ENCODE measurements around the gene AMH. TPM values are rescaled to one million over a fixed set of nuclear protein-coding genes. Genes with fewer than 3 reads are reported as not detected.
"Not testable (repeated sequence)": the region's sequence is repeated elsewhere in the genome, so short reads cannot be mapped to it uniquely, and the experiment has no call there.

Gene AMH
- polyA plus RNA-seq (2013) = 2.4 and 2.8 TPM in 2 replicates

DNA sequence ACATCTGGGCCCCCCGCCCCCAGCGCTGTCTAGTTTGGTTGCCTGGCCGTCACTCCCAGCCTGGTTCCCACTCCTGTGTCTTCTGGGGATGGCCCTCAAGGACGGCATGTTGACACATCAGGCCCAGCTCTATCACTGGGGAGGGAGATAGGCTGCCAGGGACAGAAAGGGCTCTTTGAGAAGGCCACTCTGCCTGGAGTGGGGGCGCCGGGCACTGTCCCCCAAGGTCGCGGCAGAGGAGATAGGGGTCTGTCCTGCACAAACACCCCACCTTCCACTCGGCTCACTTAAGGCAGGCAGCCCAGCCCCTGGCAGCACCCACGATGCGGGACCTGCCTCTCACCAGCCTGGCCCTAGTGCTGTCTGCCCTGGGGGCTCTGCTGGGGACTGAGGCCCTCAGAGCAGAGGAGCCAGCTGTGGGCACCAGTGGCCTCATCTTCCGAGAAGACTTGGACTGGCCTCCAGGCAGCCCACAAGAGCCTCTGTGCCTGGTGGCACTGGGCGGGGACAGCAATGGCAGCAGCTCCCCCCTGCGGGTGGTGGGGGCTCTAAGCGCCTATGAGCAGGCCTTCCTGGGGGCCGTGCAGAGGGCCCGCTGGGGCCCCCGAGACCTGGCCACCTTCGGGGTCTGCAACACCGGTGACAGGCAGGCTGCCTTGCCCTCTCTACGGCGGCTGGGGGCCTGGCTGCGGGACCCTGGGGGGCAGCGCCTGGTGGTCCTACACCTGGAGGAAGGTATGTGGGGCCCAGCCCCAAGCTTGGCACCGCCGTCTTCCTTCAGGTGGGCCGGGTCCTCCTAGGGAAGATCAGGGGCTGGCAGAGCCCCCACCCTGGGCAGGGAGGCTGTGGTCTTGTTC lies at the start of gene AMH:
Gene AMH (plus strand): TSS at position 314 of the 857 bp plus-strand sequence. CDS start 10 bp downstream, at position 324.
- H3K4me3 ChIP-seq (ENCODE audit: low read depth, low read length) = no peak within 1 kb of the TSS
- H2BK5ac ChIP-seq (ENCODE audit: low read depth, low read length, poor library complexity) = no peak within 1 kb of the TSS
- no peaks in the 10 kb centered on the region for H3K79me2 ChIP-seq (ENCODE audit: control insufficient read depth, insufficient read depth, low read length, poor library complexity)
- H3K36me3 ChIP-seq (ENCODE audit: control insufficient read depth in 1 of 2, insufficient read depth in 2 of 2, low read length in 2 of 2) = peaks cover 47 to 51% of the 10 kb centered on the region in 2 experiments
- H2AFZ ChIP-seq (ENCODE audit: insufficient read depth, low read length, poor library complexity) = no peak within 1 kb of the TSS
- H3K79me1 ChIP-seq (ENCODE audit: low read length) = no peaks in the 10 kb centered on the region
- no peak within 1 kb of the TSS for H4K91ac ChIP-seq (ENCODE audit: low read depth, low read length)
- no peak within 1 kb of the TSS for H4K12ac ChIP-seq (ENCODE audit: low read depth, low read length)
- WGBS (ENCODE audit: extremely low coverage, insufficient coverage, insufficient read length) = no CpG with 5 or more reads among the region's 27 CpGs
- H3K23ac ChIP-seq (ENCODE audit: low read length) = no peak within 1 kb of the TSS
- no peak within 1 kb of the TSS for H3K9ac ChIP-seq (ENCODE audit: low read length)
- no peak within 1 kb of the TSS for H3K27ac ChIP-seq (ENCODE audit: low read depth, low read length)
- no peak within 1 kb of the TSS for H2BK120ac ChIP-seq (ENCODE audit: insufficient read depth, low read length, poor library complexity)
- H3K18ac ChIP-seq (ENCODE audit: low read length) = no peak within 1 kb of the TSS
- no peak within 1 kb of the TSS for H2AK5ac ChIP-seq (ENCODE audit: low read length)
- H3K4me2 ChIP-seq (ENCODE audit: low read length) = no peak within 1 kb of the TSS
- peaks cover 6 to 9% of the 10 kb centered on the region in 2 experiments for H3K4me1 ChIP-seq (ENCODE audit: control insufficient read depth in 1 of 2, insufficient read depth in 2 of 2, low read length in 2 of 2)
- no peak within 1 kb of the TSS for H2BK12ac ChIP-seq (ENCODE audit: low read length)
- H3K9me3 ChIP-seq (ENCODE audit: insufficient read depth, low read depth, low read length) = peaks cover 5% of the 10 kb centered on the region
- peak in 1 of 2 donors; percentile 47 for DNase-seq
- no peak within 1 kb of the TSS for H3K4ac ChIP-seq (ENCODE audit: low read depth, low read length)
- H3K27me3 ChIP-seq (ENCODE audit: insufficient read depth, low read length) = peaks cover 4% of the 10 kb centered on the region
- no peak within 1 kb of the TSS for H3K14ac ChIP-seq (ENCODE audit: low read length)
- no peak within 1 kb of the TSS for H4K8ac ChIP-seq (ENCODE audit: low read depth, low read length)

DNA sequence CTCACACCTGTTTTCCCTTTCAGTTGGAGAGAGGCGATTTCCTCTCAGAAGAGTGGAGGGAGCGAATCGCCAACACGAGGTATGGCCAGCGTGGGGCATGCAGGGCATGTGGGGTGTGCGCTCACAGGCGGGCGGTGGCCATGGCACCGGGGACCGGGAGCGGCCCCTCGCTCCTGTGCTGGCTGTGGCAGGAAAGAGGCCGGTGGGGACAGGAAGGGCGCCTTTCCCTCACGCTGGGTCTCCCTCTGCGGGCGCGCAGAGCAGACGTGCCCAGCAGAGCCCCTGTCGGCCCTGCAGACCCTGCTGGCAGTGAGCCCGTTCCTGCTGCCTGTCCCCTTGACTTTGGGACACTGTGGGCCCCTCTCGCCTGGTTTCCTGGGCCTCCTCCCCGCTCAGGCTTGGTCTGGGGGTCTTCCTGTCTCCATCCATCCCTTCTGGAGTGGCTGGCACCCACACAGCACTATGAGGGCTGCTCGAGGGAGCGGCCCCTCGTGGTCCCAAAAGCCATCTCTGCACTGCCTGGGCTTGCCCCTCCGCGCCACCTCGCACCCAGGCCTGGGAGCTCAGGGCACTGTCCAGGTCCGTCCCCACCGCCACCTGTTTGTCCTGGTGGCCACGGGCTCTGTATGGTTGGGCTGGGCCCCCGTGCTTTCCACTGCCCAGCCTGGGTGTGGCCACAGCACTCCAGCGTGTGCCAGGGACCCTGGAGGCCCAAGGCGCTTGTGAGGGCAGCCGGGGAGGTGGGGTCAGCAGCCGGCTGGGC lies 49.1 kb upstream of the AMH start:
- Histone ChIP-seq H2BK5ac (ENCODE audit: low read depth, low read length, poor library complexity) (no peak overlapping the region), H4K12ac (ENCODE audit: low read depth, low read length) (no peak overlapping the region), H3K9me3 (ENCODE audit: insufficient read depth, low read depth, low read length) (peaks cover 12% of the 10 kb centered on the region), H3K27me3 (ENCODE audit: insufficient read depth, low read length) (no peaks in the 10 kb centered on the region), H2AK5ac (ENCODE audit: low read length) (no peak overlapping the region), H3K79me1 (ENCODE audit: low read length) (no peaks in the 10 kb centered on the region), H3K14ac (ENCODE audit: low read length) (no peak overlapping the region), H2AFZ (ENCODE audit: insufficient read depth, low read length, poor library complexity) (no peak overlapping the region), H3K9ac (ENCODE audit: low read length) (no peak overlapping the region), H3K4me1 (ENCODE audit: control insufficient read depth in 1 of 2, insufficient read depth in 2 of 2, low read length in 2 of 2) (no peaks in the 10 kb centered on the region), H4K8ac (ENCODE audit: low read depth, low read length) (no peak overlapping the region), H3K23ac (ENCODE audit: low read length) (no peak overlapping the region), H3K4me2 (ENCODE audit: low read length) (no peak overlapping the region), H3K27ac (ENCODE audit: low read depth, low read length) (no peak overlapping the region), H3K36me3 (ENCODE audit: control insufficient read depth in 1 of 2, insufficient read depth in 2 of 2, low read length in 2 of 2) (peaks cover 48 to 56% of the 10 kb centered on the region in 2 experiments), H4K91ac (ENCODE audit: low read depth, low read length) (no peak overlapping the region), H3K4me3 (ENCODE audit: low read depth, low read length) (no peak overlapping the region), H2BK12ac (ENCODE audit: low read length) (no peak overlapping the region), H3K18ac (ENCODE audit: low read length) (no peak overlapping the region), H2BK120ac (ENCODE audit: insufficient read depth, low read length, poor library complexity) (no peak overlapping the region), H3K79me2 (ENCODE audit: control insufficient read depth, insufficient read depth, low read length, poor library complexity) (no peaks in the 10 kb centered on the region), H3K4ac (ENCODE audit: low read depth, low read length) (no peak overlapping the region)
- no peak for DNase-seq
- no CpG with 5 or more reads among the region's 37 CpGs for WGBS (ENCODE audit: extremely low coverage, insufficient coverage, insufficient read length)

DNA sequence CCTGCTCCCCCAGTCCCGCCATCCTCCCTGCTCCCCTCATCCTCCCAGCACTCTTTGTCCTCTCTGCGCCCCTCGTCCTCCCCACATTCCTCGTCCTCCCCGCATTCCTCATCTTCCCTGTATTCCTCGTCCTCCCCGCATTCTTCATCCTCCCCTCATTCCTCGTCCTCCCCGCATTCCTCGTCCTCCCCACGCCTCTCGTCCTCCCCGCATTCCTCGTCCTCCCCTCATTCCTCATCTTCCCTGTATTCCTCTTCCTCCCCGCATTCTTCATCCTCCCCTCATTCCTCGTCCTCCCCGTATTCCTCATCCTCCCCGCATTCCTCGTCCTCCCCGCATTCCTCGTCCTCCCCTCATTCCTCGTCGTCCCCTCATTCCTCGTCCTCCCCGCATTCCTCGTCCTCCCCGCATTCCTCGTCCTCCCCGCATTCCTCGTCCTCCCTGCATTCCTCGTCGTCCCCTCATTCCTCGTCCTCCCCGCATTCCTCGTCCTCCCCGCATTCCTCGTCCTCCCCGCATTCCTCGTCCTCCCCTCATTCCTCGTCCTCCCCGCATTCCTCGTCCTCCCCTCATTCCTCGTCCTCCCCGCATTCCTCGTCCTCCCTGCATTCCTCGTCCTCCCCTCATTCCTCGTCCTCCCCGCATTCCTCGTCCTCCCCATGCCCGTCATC lies 48.4 kb upstream of the AMH start:
- not testable (repeated sequence) for H2BK5ac ChIP-seq (ENCODE audit: low read depth, low read length, poor library complexity); H2BK120ac ChIP-seq (ENCODE audit: insufficient read depth, low read length, poor library complexity); H3K4me1 ChIP-seq (ENCODE audit: control insufficient read depth in 1 of 2, insufficient read depth in 2 of 2, low read length in 2 of 2); H3K4me3 ChIP-seq (ENCODE audit: low read depth, low read length); H4K12ac ChIP-seq (ENCODE audit: low read depth, low read length); H3K79me2 ChIP-seq (ENCODE audit: control insufficient read depth, insufficient read depth, low read length, poor library complexity); H3K4me2 ChIP-seq (ENCODE audit: low read length); H2BK12ac ChIP-seq (ENCODE audit: low read length); H3K79me1 ChIP-seq (ENCODE audit: low read length); H4K8ac ChIP-seq (ENCODE audit: low read depth, low read length); H4K91ac ChIP-seq (ENCODE audit: low read depth, low read length); H3K4ac ChIP-seq (ENCODE audit: low read depth, low read length); DNase-seq; H3K23ac ChIP-seq (ENCODE audit: low read length); H3K27ac ChIP-seq (ENCODE audit: low read depth, low read length); H3K14ac ChIP-seq (ENCODE audit: low read length); H2AFZ ChIP-seq (ENCODE audit: insufficient read depth, low read length, poor library complexity); H3K9ac ChIP-seq (ENCODE audit: low read length); H3K27me3 ChIP-seq (ENCODE audit: insufficient read depth, low read length); H3K18ac ChIP-seq (ENCODE audit: low read length); H2AK5ac ChIP-seq (ENCODE audit: low read length)
- peaks cover 40 to 49% of the 10 kb centered on the region in 2 experiments for H3K36me3 ChIP-seq (ENCODE audit: control insufficient read depth in 1 of 2, insufficient read depth in 2 of 2, low read length in 2 of 2)
- over 99% methylated on average over 48 of the region's 50 CpGs for WGBS (ENCODE audit: extremely low coverage, insufficient coverage, insufficient read length)
- peaks cover 12% of the 10 kb centered on the region for H3K9me3 ChIP-seq (ENCODE audit: insufficient read depth, low read depth, low read length)

DNA sequence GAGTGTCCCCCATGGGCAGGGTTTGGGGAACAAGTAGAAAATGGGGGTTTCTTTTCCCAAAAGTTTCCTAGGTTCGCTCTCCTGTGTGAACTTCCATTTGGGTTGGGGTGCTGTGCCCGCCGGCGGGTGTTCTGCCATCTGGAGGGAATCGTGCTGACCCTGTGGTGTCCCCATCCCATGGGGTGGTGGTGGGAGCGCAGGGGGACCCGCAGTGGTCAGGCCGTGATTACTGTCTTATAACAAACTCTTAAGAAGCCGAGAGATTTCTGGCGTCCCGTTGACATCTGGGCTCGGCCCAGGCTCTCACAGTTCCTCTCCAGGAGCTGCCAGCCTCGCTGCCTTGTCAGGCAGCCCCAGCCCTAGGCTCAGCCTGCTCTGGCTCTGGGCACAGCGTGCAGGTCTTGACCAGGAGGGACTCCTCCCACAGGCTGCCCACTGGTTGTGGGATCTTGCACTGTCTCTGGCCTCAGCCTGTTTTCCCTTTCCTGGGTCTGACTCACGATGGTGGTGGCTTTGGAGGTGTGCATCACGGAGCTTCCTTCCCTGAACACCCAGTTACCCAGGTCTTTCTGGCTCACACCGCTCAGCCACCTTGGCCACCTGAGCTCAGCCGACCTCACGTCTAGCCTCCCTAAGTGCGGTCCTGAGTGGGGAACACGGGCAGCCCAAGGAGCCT lies 47.5 kb upstream of the AMH start:
- Histone ChIP-seq H3K79me1 (ENCODE audit: low read length) (no peaks in the 10 kb centered on the region), H3K36me3 (ENCODE audit: control insufficient read depth in 1 of 2, insufficient read depth in 2 of 2, low read length in 2 of 2) (peaks cover 35 to 44% of the 10 kb centered on the region in 2 experiments), H2AK5ac (ENCODE audit: low read length) (no peak overlapping the region), H3K27me3 (ENCODE audit: insufficient read depth, low read length) (no peaks in the 10 kb centered on the region), H3K18ac (ENCODE audit: low read length) (peak overlapping the region; percentile 27), H4K12ac (ENCODE audit: low read depth, low read length) (no peak overlapping the region), H2BK120ac (ENCODE audit: insufficient read depth, low read length, poor library complexity) (no peak overlapping the region), H2BK5ac (ENCODE audit: low read depth, low read length, poor library complexity) (no peak overlapping the region), H3K9me3 (ENCODE audit: insufficient read depth, low read depth, low read length) (peaks cover 12% of the 10 kb centered on the region), H3K14ac (ENCODE audit: low read length) (no peak overlapping the region), H3K4ac (ENCODE audit: low read depth, low read length) (no peak overlapping the region), H4K8ac (ENCODE audit: low read depth, low read length) (no peak overlapping the region), H3K27ac (ENCODE audit: low read depth, low read length) (no peak overlapping the region), H3K4me2 (ENCODE audit: low read length) (no peak overlapping the region), H3K4me1 (ENCODE audit: control insufficient read depth in 1 of 2, insufficient read depth in 2 of 2, low read length in 2 of 2) (no peaks in the 10 kb centered on the region), H3K9ac (ENCODE audit: low read length) (no peak overlapping the region), H2BK12ac (ENCODE audit: low read length) (no peak overlapping the region), H3K23ac (ENCODE audit: low read length) (no peak overlapping the region), H3K4me3 (ENCODE audit: low read depth, low read length) (no peak overlapping the region), H2AFZ (ENCODE audit: insufficient read depth, low read length, poor library complexity) (no peak overlapping the region), H3K79me2 (ENCODE audit: control insufficient read depth, insufficient read depth, low read length, poor library complexity) (no peaks in the 10 kb centered on the region), H4K91ac (ENCODE audit: low read depth, low read length) (no peak overlapping the region)
- no CpG with 5 or more reads among the region's 21 CpGs for WGBS (ENCODE audit: extremely low coverage, insufficient coverage, insufficient read length)
- no peak for DNase-seq
